ENCODE results near the gene IDUA.
A peak's percentile ranks its signal among the peaks of the same experiment; 100 is the strongest.

IDUA gene

DNA sequence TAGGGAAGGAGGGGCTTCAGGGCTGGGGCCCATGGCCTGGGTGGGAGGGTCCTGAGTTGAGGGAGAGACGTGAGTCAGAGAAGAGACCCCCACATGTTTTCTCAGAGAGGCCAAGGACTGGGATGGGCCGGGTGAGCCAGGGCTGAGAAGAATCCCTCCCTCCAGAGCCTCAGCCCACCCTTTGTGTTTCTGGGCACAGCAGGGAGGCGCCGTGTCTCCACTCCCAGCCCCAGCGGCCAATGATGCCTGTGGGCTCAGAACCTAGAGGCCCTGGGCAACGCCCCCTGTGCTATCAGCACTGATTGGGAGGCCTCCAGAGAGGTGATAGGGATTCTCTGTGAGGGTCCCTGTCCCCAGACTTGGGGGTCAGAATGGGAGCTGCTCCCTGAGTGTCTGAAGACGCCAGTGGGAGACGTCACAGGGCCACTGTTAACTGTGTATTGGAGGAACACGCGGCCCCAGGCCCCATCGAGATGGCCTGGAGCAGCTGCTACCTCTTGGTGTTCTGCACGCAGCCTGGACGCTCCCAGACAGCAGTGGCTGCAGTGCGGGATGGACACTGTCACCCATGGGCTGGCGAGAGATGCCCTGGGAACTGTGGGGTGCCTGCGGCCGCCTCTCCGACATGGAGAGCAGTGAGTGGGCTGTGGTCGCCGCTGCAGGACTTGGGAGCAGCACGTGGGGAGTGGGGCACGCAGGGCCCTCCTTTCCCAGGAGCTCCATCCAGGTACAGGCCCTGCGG lies 33.1 kb downstream of the IDUA start:
- Histone ChIP-seq H3K27ac (ENCODE audit: low read depth, low read length) (no peak overlapping the region), H3K4me2 (ENCODE audit: low read length) (no peak overlapping the region), H3K36me3 (ENCODE audit: control insufficient read depth, insufficient read depth, low read length) (no peaks in the 10 kb centered on the region), H3K23ac (ENCODE audit: low read length) (no peak overlapping the region), H2AK5ac (ENCODE audit: low read length) (no peak overlapping the region), H2BK5ac (ENCODE audit: low read length) (no peak overlapping the region), H3K4me3 (ENCODE audit: low read length) (no peak overlapping the region), H3K4ac (ENCODE audit: low read depth, low read length) (no peak overlapping the region), H3K9ac (ENCODE audit: low read length) (no peak overlapping the region), H2BK15ac (replicated peaks; ENCODE audit: low read depth) (no peak overlapping the region), H3K18ac (ENCODE audit: low read length) (no peak overlapping the region), H3K79me2 (ENCODE audit: control insufficient read depth, insufficient read depth, low read length) (no peaks in the 10 kb centered on the region), H3K56ac (ENCODE audit: low read length) (peak overlapping the region; percentile 28), H2BK120ac (ENCODE audit: low read depth, low read length) (no peak overlapping the region), H4K5ac (ENCODE audit: low read length) (no peak overlapping the region), H3K27me3 (ENCODE audit: insufficient read depth, low read length, poor library complexity) (no peaks in the 10 kb centered on the region), H4K8ac (ENCODE audit: low read depth, low read length) (no peak overlapping the region), H3K79me1 (ENCODE audit: low read length) (no peaks in the 10 kb centered on the region), H3K4me1 (ENCODE audit: control insufficient read depth, low read depth, low read length) (no peaks in the 10 kb centered on the region)
- whole genome bisulfite sequencing (ENCODE audit: extremely low coverage, insufficient coverage, low lambda C conversion rate): no CpG with 5 or more reads among the region's 23 CpGs
- DNase-seq: peak; percentile 45

DNA sequence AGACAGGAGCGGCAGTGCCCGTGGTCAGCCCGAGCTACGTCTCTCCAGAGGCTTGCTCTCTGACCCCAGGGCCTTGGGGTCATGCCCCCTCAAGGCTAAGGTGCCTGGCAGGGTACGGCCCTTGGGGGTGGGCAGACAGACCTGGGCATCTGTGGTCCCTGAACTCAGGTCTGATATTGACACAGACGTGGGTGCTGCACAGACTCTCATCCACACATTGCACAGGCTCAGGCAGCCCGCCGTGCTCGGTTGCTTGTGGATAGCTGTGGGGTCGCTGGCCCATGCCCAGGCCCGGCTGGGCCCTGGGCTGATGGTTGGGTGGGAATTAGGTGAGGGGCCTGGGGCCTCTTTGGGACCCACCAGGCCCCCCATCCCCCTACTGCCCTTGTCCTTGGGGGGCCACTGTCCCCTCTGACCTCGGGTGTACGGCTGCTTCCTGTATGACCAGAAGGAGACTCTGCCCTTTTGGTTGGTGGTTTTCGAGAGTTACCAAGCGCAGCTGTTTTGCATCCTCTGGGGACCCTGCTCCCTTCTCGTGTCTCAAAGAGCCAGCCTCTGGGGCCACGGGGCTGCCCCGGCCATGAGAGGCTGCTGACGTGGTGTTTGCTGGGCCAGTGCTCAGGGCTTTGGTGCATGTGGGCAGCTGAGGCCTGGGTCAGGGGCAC lies 34.7 kb downstream of the IDUA start:
- H3K36me3 ChIP-seq (ENCODE audit: control insufficient read depth, insufficient read depth, low read length): peaks cover 8% of the 10 kb centered on the region
- H2BK120ac ChIP-seq (ENCODE audit: low read depth, low read length): no peak overlapping the region
- H3K79me1 ChIP-seq (ENCODE audit: low read length): no peaks in the 10 kb centered on the region
- H3K23ac ChIP-seq (ENCODE audit: low read length): no peak overlapping the region
- H3K9ac ChIP-seq (ENCODE audit: low read length): no peak overlapping the region
- no CpG with 5 or more reads among the region's 19 CpGs for WGBS (ENCODE audit: extremely low coverage, insufficient coverage, low lambda C conversion rate)
- H3K56ac ChIP-seq (ENCODE audit: low read length): no peak overlapping the region
- no peak overlapping the region for H2BK15ac ChIP-seq (replicated peaks; ENCODE audit: low read depth)
- no peak overlapping the region for H2AK5ac ChIP-seq (ENCODE audit: low read length)
- H3K4me1 ChIP-seq (ENCODE audit: control insufficient read depth, low read depth, low read length): no peaks in the 10 kb centered on the region
- H4K8ac ChIP-seq (ENCODE audit: low read depth, low read length): no peak overlapping the region
- H3K18ac ChIP-seq (ENCODE audit: low read length): no peak overlapping the region
- no peaks in the 10 kb centered on the region for H3K79me2 ChIP-seq (ENCODE audit: control insufficient read depth, insufficient read depth, low read length)
- H3K4me3 ChIP-seq (ENCODE audit: low read length): no peak overlapping the region
- H2BK5ac ChIP-seq (ENCODE audit: low read length): no peak overlapping the region
- no peak overlapping the region for H4K5ac ChIP-seq (ENCODE audit: low read length)
- no peak overlapping the region for H3K27ac ChIP-seq (ENCODE audit: low read depth, low read length)
- no peak overlapping the region for H3K4me2 ChIP-seq (ENCODE audit: low read length)
- no peaks in the 10 kb centered on the region for H3K27me3 ChIP-seq (ENCODE audit: insufficient read depth, low read length, poor library complexity)
- H3K4ac ChIP-seq (ENCODE audit: low read depth, low read length): no peak overlapping the region
- DNase-seq: no peak

- H3K9ac ChIP-seq (ENCODE audit: low read length): no peak overlapping the region
- H3K4me1 ChIP-seq (ENCODE audit: control insufficient read depth, low read depth, low read length): no peaks in the 10 kb centered on the region
- no peaks in the 10 kb centered on the region for H3K79me1 ChIP-seq (ENCODE audit: low read length)
- no peaks in the 10 kb centered on the region for H3K27me3 ChIP-seq (ENCODE audit: insufficient read depth, low read length, poor library complexity)
- no peak overlapping the region for H3K18ac ChIP-seq (ENCODE audit: low read length)
- no peak overlapping the region for H3K27ac ChIP-seq (ENCODE audit: low read depth, low read length)
- no peak overlapping the region for H3K56ac ChIP-seq (ENCODE audit: low read length)
- no peak overlapping the region for H2BK5ac ChIP-seq (ENCODE audit: low read length)
- peaks cover 8% of the 10 kb centered on the region for H3K36me3 ChIP-seq (ENCODE audit: control insufficient read depth, insufficient read depth, low read length)
- no peak overlapping the region for H3K4ac ChIP-seq (ENCODE audit: low read depth, low read length)
- H2BK120ac ChIP-seq (ENCODE audit: low read depth, low read length): no peak overlapping the region
- no peak for DNase-seq
- no peak overlapping the region for H4K8ac ChIP-seq (ENCODE audit: low read depth, low read length)
- no peaks in the 10 kb centered on the region for H3K79me2 ChIP-seq (ENCODE audit: control insufficient read depth, insufficient read depth, low read length)
- no peak overlapping the region for H2AK5ac ChIP-seq (ENCODE audit: low read length)
- H2BK15ac ChIP-seq (replicated peaks; ENCODE audit: low read depth): no peak overlapping the region
- H3K23ac ChIP-seq (ENCODE audit: low read length): no peak overlapping the region
- no peak overlapping the region for H3K4me3 ChIP-seq (ENCODE audit: low read length)
- WGBS (ENCODE audit: extremely low coverage, insufficient coverage, low lambda C conversion rate): no CpG with 5 or more reads among the region's 46 CpGs
- no peak overlapping the region for H4K5ac ChIP-seq (ENCODE audit: low read length)
- no peak overlapping the region for H3K4me2 ChIP-seq (ENCODE audit: low read length)
Measured at GRCh38 chr4:1022051-1022738, 35.4 kb downstream of the IDUA start.

DNA sequence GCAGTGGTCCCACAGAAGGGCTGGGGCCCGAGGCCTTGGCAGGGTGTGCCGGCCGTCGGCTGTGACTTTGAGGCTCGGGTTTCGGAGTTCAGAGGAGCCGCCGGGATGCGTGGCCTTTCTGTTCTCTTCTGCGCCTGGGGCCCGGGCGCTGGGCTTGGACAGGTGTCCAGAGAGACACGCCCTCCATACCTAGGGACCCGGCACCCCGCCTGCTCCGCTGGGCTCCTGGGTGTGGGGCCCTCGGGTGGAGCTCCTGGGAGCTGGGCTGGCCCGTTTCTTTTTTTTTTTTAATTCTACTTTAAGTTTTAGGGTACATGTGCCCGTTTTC lies 35.9 kb downstream of the IDUA start:
- no peak overlapping the region for H4K5ac ChIP-seq (ENCODE audit: low read length)
- H3K79me2 ChIP-seq (ENCODE audit: control insufficient read depth, insufficient read depth, low read length): no peaks in the 10 kb centered on the region
- no peak overlapping the region for H2BK5ac ChIP-seq (ENCODE audit: low read length)
- H3K4me2 ChIP-seq (ENCODE audit: low read length): no peak overlapping the region
- H3K4me1 ChIP-seq (ENCODE audit: control insufficient read depth, low read depth, low read length): no peaks in the 10 kb centered on the region
- H3K27me3 ChIP-seq (ENCODE audit: insufficient read depth, low read length, poor library complexity): no peaks in the 10 kb centered on the region
- H3K23ac ChIP-seq (ENCODE audit: low read length): no peak overlapping the region
- no peak overlapping the region for H3K18ac ChIP-seq (ENCODE audit: low read length)
- H3K56ac ChIP-seq (ENCODE audit: low read length): no peak overlapping the region
- H3K9ac ChIP-seq (ENCODE audit: low read length): no peak overlapping the region
- no CpG with 5 or more reads among the region's 19 CpGs for WGBS (ENCODE audit: extremely low coverage, insufficient coverage, low lambda C conversion rate)
- no peak overlapping the region for H2AK5ac ChIP-seq (ENCODE audit: low read length)
- no peak overlapping the region for H3K27ac ChIP-seq (ENCODE audit: low read depth, low read length)
- no peak for DNase-seq
- no peak overlapping the region for H3K4ac ChIP-seq (ENCODE audit: low read depth, low read length)
- peaks cover 8% of the 10 kb centered on the region for H3K36me3 ChIP-seq (ENCODE audit: control insufficient read depth, insufficient read depth, low read length)
- H2BK120ac ChIP-seq (ENCODE audit: low read depth, low read length): no peak overlapping the region
- no peak overlapping the region for H2BK15ac ChIP-seq (replicated peaks; ENCODE audit: low read depth)
- H3K4me3 ChIP-seq (ENCODE audit: low read length): no peak overlapping the region
- H3K79me1 ChIP-seq (ENCODE audit: low read length): no peaks in the 10 kb centered on the region
- no peak overlapping the region for H4K8ac ChIP-seq (ENCODE audit: low read depth, low read length)

DNA sequence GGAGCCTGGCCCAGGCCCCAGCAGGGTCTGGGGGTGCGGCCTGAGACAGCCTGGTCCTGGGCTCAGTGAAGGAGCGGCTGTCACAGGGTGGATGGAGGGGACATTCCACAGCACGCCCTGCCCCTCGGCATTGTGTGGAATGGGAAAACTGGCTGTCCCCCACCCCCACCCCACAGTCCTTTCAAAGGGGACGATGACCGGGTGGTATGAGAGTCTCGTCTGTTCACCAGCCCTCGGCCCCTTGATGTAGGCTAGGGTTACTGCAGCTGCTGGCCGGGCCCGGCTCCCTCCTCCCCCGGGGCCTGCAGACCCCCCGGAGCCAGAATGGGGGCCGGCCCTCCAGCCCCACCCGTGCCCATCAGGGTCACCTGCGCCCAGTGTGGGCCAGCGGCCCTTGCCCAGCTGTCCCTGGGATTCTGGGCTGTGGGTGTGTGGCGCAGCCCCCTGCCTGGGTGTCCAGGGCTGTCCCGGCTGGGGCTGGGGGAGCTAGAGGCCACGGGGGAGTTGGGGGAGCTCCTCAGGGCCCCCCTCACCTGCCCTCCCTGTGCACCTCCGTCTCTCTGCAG lies 36.3 kb downstream of the IDUA start:
- no peak overlapping the region for H3K9ac ChIP-seq (ENCODE audit: low read length)
- H4K8ac ChIP-seq (ENCODE audit: low read depth, low read length): no peak overlapping the region

More for the DNA sequence above, 36.3 kb downstream of the IDUA start:
- no peaks in the 10 kb centered on the region for H3K79me1 ChIP-seq (ENCODE audit: low read length)
- no peaks in the 10 kb centered on the region for H3K79me2 ChIP-seq (ENCODE audit: control insufficient read depth, insufficient read depth, low read length)
- no peak overlapping the region for H4K5ac ChIP-seq (ENCODE audit: low read length)
- peaks cover 8% of the 10 kb centered on the region for H3K36me3 ChIP-seq (ENCODE audit: control insufficient read depth, insufficient read depth, low read length)
- H3K4me2 ChIP-seq (ENCODE audit: low read length): no peak overlapping the region
- no peak overlapping the region for H2BK15ac ChIP-seq (replicated peaks; ENCODE audit: low read depth)
- H2BK120ac ChIP-seq (ENCODE audit: low read depth, low read length): no peak overlapping the region
- no peak overlapping the region for H3K18ac ChIP-seq (ENCODE audit: low read length)
- H3K56ac ChIP-seq (ENCODE audit: low read length): no peak overlapping the region
- WGBS (ENCODE audit: extremely low coverage, insufficient coverage, low lambda C conversion rate): no CpG with 5 or more reads among the region's 20 CpGs
- H2BK5ac ChIP-seq (ENCODE audit: low read length): no peak overlapping the region
- no peaks in the 10 kb centered on the region for H3K27me3 ChIP-seq (ENCODE audit: insufficient read depth, low read length, poor library complexity)
- H3K4ac ChIP-seq (ENCODE audit: low read depth, low read length): no peak overlapping the region
- H3K4me1 ChIP-seq (ENCODE audit: control insufficient read depth, low read depth, low read length): no peaks in the 10 kb centered on the region
- DNase-seq: no peak
- H3K4me3 ChIP-seq (ENCODE audit: low read length): no peak overlapping the region
- no peak overlapping the region for H2AK5ac ChIP-seq (ENCODE audit: low read length)
- no peak overlapping the region for H3K23ac ChIP-seq (ENCODE audit: low read length)
- H3K27ac ChIP-seq (ENCODE audit: low read depth, low read length): no peak overlapping the region
